B cell (primary cell): ENCODE measurements around the gene NEUROD4. TPM values are rescaled to one million over a fixed set of nuclear protein-coding genes. Genes with fewer than 3 reads are reported as not detected.
A peak's percentile ranks its signal among the peaks of the same experiment; 100 is the strongest.

Source experiments
- ATAC-seq: fragments of 200-7000 bp; cut with Tn5 transposase; one replicate; pipeline ENCODE4 v1.10.0; 2021; ENCODE audit warnings: low read depth, mild to moderate bottlenecking, moderate number of reproducible peaks, moderate library complexity
- CTCF ChIA-PET: fragments of 350-600 bp; sonication (Branson Sonifier 250); formaldehyde crosslinking; loops from one replicate; lab custom pipeline; 2021; ENCODE audit warnings: antibody characterized with exemption, inconsistent platforms; lab: Charles Lee
- POLR2A ChIA-PET: fragments of 350-600 bp; sonication (Branson Sonifier 250); formaldehyde crosslinking; loops from one replicate; lab custom pipeline; 2021; ENCODE audit warnings: antibody characterized with exemption; lab: Charles Lee
- DNase-seq: peaks from one replicate; pipeline ENCODE4 v3.0.0; 2013
- H2AFZ ChIP-seq: 2 replicates; pipeline ENCODE4 v1.6.1; 2012; ENCODE audit warnings: mild to moderate bottlenecking, low read depth, low read length; ENCODE audit not compliant: insufficient read depth, poor library complexity, severe bottlenecking
- H3K27ac ChIP-seq, 2 donors: 1 replicate in 1 of 2; 2 replicates in 1 of 2; pipeline ENCODE4 v1.5.1; 2012 to 2013; ENCODE audit warnings: low read length in 2 of 2, mild to moderate bottlenecking in 2 of 2, moderate library complexity in 1 of 2
- H3K27me3 ChIP-seq, 4 experiments: fragments of 200-600 bp in 1 of 4; sonication (generic) in 1 of 4; replicated peaks in 1 of 4; 1 replicate in 2 of 4; 2 replicates in 2 of 4; pipeline versions ENCODE4 v1.6.1 to v1.7.0; 2013 to 2016; ENCODE audit warnings: low read length in 3 of 4, mild to moderate bottlenecking in 2 of 4, mixed read lengths in 1 of 4, moderate library complexity in 1 of 4; ENCODE audit not compliant: insufficient read depth in 4 of 4, control insufficient read depth in 3 of 4; ENCODE audit errors: control extremely low read depth in 1 of 4
- H3K36me3 ChIP-seq, 2 experiments: replicated peaks in 1 of 2; 1 replicate in 1 of 2; 2 replicates in 1 of 2; pipeline versions ENCODE4 v1.6.1 to v1.7.1; 2013; ENCODE audit warnings: low read length in 1 of 2; ENCODE audit not compliant: insufficient read depth in 2 of 2, control insufficient read depth in 1 of 2; ENCODE audit errors: control extremely low read depth in 1 of 2, extremely low read depth in 1 of 2
- H3K4me1 ChIP-seq, 2 donors: fragments of 200-600 bp in 1 of 2; sonication (generic) in 1 of 2; 1 replicate in 1 of 2; 2 replicates in 1 of 2; pipeline versions ENCODE4 v1.5.1 to v1.6.1; 2013 to 2017; ENCODE audit warnings: low read length in 2 of 2; ENCODE audit not compliant: control insufficient read depth in 2 of 2, insufficient read depth in 2 of 2
- H3K4me2 ChIP-seq: replicated peaks from 2 replicates; pipeline ENCODE3; 2012; ENCODE audit warnings: mild to moderate bottlenecking, low read depth, low read length; ENCODE audit not compliant: poor library complexity, severe bottlenecking
- H3K4me3 ChIP-seq, 5 experiments: fragments of 200-600 bp in 1 of 5; sonication (generic) in 1 of 5; 1 replicate in 3 of 5; 2 replicates in 2 of 5; pipeline versions ENCODE4 v1.5.1 to v1.7.0; 2011 to 2016; ENCODE audit warnings: low read length in 4 of 5, mild to moderate bottlenecking in 4 of 5, low read depth in 2 of 5, control low read depth in 1 of 5, moderate library complexity in 1 of 5; ENCODE audit not compliant: insufficient read depth in 1 of 5; ENCODE audit errors: control extremely low read depth in 1 of 5, extremely low read depth in 1 of 5
- H3K79me2 ChIP-seq: fragments of 200-600 bp; sonication (generic); one replicate; pipeline ENCODE4 v1.6.0; 2016; ENCODE audit warnings: low read length; ENCODE audit not compliant: control insufficient read depth, insufficient read depth
- H3K9ac ChIP-seq: fragments of 200-600 bp; sonication (generic); 2 replicates; pipeline ENCODE4 v1.6.1; 2017; ENCODE audit warnings: mild to moderate bottlenecking, low read length, moderate library complexity
- H3K9me3 ChIP-seq, 3 donors: one replicate each; pipeline versions ENCODE4 v1.6.1 to v1.7.1; 2013; ENCODE audit warnings: low read length in 2 of 3; ENCODE audit not compliant: control insufficient read depth in 2 of 3, insufficient read depth in 1 of 3; ENCODE audit errors: control extremely low read depth in 1 of 3
- H4K20me1 ChIP-seq: 2 replicates; pipeline ENCODE4 v1.6.0; 2012; ENCODE audit warnings: mild to moderate bottlenecking, low read length; ENCODE audit not compliant: insufficient read depth, control insufficient read depth, poor library complexity, severe bottlenecking
- H3K27ac Mint-ChIP-seq: one replicate; pipeline ENCODE4 v1.8.0; 2021; ENCODE audit warnings: mixed read lengths
- H3K27me3 Mint-ChIP-seq: one replicate; pipeline ENCODE4 v1.8.0; 2021; ENCODE audit warnings: mixed read lengths
- H3K4me1 Mint-ChIP-seq: one replicate; pipeline ENCODE4 v1.8.0; 2021; ENCODE audit warnings: mixed read lengths
- H3K4me3 Mint-ChIP-seq: one replicate; pipeline ENCODE4 v1.8.0; 2021; ENCODE audit warnings: mixed read lengths
- H3K9me3 Mint-ChIP-seq: one replicate; pipeline ENCODE4 v1.8.0; 2022; ENCODE audit warnings: mixed read lengths; ENCODE audit not compliant: insufficient read depth
- EZH2 ChIP-seq: IDR thresholded peaks from 2 replicates; pipeline ENCODE4 v1.6.1; 2012; ENCODE audit warnings: borderline replicate concordance, low read depth, mild to moderate bottlenecking, moderate library complexity, low read length; ENCODE audit not compliant: insufficient read depth, poor library complexity, severe bottlenecking
- WGBS: methylation state at CpG from one replicate; pipeline ENCODE4 v1.1.5; 2013; ENCODE audit warnings: missing lambda C conversion rate; ENCODE audit not compliant: insufficient coverage; 5-methylcytosine and 5-hydroxymethylcytosine counted together
- intact Hi-C: fragments of 100-400 bp; cut with micrococcal nuclease; formaldehyde crosslinking; loops from one replicate; pipeline ENCODE4 v1.10.0; 2022
- polyA plus RNA-seq: library from polyadenylated mRNA; depleted of rRNA; stranded (reverse); fragments of >200 nt; gene quantifications from 2 replicates; pipeline ENCODE4 v1.2.3, GENCODE V29; 2012
- total RNA-seq, 2 donors: library from RNA; stranded (reverse); fragments of 120-200 nt in 1 of 2; gene quantifications; 1 replicate in 1 of 2; 2 replicates in 1 of 2; pipeline versions ENCODE4 v1.2.3 to v1.2.4, GENCODE V29; 2013 to 2022
- TF ChIP-seq, protein P1 (sequence below): fragments of 200-600 bp; IDR thresholded peaks from one replicate; pipeline ENCODE4 v1.8.0; 2022; ENCODE audit warnings: antibody characterized with exemption, mild to moderate bottlenecking

The NEUROD4 gene
- total and polyA plus RNA-seq, 2 donors (not counting 1 experiment from before 2014, with no cell fraction given) = not detected

DNA sequence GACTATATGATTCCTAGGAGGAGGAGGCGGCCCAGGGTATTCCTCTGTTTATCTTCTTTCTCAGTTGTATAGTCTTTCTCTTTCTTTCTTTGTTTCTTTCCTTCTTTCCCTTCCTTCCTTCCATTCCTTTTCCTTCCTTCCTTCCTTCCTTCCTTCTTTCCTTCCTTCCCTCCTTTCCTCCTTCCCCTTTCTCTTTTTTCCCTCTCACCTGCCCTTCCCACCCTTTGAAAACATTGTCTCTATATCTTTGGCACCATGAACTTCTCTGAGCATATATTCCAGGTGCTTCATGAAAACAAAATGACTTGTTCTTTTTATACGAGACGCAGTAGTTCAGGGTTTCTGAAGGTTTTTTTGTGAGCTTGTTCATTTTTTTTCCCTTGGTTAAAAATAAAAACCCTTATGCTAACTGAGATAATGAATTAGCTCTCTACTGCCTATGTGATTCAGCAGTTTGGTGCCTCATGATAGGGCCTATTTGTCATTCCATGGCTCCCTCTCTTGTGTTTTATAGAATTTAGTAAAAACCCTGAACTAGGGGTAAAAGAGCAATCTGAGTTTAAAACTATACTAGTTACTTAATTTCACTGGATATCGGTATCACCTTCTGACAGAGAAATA lies 32.1 kb upstream of the NEUROD4 start:
- intact Hi-C loops = no loop called here
- Mint-ChIP-seq H3K4me1 (peaks cover 77% of the 10 kb centered on the region), H3K4me3 (no peak overlapping the region), H3K9me3 (no peaks in the 10 kb centered on the region), H3K27ac (no peak overlapping the region), H3K27me3 (no peaks in the 10 kb centered on the region)
- no peaks in the 10 kb centered on the region for H3K36me3 ChIP-seq
- no peak overlapping the region for H3K9ac ChIP-seq
- ChIA-PET CTCF (interaction anchor here (1.1 to 2.0 kb wide), 3 partner anchors 29 to 85 kb away, joined by 4 to 13 read pairs (median 5); no protein-coding TSS in a partner anchor), POLR2A (no interaction called here)
- WGBS = no CpG with 5 or more reads among the region's 4 CpGs
- no peak for TF ChIP-seq EZH2
- TF ChIP-seq, protein P1, sequence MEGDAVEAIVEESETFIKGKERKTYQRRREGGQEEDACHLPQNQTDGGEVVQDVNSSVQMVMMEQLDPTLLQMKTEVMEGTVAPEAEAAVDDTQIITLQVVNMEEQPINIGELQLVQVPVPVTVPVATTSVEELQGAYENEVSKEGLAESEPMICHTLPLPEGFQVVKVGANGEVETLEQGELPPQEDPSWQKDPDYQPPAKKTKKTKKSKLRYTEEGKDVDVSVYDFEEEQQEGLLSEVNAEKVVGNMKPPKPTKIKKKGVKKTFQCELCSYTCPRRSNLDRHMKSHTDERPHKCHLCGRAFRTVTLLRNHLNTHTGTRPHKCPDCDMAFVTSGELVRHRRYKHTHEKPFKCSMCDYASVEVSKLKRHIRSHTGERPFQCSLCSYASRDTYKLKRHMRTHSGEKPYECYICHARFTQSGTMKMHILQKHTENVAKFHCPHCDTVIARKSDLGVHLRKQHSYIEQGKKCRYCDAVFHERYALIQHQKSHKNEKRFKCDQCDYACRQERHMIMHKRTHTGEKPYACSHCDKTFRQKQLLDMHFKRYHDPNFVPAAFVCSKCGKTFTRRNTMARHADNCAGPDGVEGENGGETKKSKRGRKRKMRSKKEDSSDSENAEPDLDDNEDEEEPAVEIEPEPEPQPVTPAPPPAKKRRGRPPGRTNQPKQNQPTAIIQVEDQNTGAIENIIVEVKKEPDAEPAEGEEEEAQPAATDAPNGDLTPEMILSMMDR = no peak
- no peak overlapping the region for H3K4me2 ChIP-seq
- no peaks in the 10 kb centered on the region for H4K20me1 ChIP-seq
- peaks cover 20% of the 10 kb centered on the region for H3K79me2 ChIP-seq
- ATAC-seq = no peak
- peak overlapping the region in 1 of 2 donors; percentile 23 for H3K27ac ChIP-seq
- no peak overlapping the region for H3K4me3 ChIP-seq
- no peak for DNase-seq
- H3K9me3 ChIP-seq = no peaks in the 10 kb centered on the region
- peaks cover 64 to 65% of the 10 kb centered on the region in 2 donors for H3K4me1 ChIP-seq
- H2AFZ ChIP-seq = peak overlapping the region; percentile 20
- no peaks in the 10 kb centered on the region for H3K27me3 ChIP-seq

DNA sequence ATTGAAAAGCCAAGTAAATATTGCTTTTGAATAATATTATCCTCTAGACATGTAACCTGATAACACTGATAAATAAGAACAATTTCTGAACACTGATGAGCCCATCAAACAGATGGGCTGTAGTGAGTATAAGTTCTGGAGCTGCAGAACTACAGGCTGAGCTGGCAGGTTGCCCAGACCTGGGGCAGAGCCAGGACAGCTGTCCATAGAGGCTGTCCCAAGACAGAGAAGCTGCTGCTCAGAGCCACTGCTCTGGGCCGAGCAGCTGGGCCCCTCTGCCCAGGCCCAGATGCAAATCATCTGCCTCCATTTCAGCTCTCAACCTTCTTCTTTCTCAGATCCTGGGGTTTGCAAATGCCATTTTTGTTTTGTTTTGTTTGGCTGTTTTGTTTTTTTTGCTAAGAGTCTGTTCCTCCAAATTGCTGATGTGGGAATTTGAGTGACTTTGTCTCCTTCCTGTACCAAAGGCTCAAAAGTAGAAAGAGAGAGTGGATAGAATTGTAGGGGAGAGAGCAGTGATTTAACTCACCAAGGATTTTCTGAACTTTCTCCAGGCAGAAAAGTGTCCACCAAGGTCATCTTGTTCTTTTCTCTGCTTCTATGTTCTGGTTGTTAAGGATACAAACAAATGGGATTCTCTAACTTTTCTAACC lies 31.2 kb upstream of the NEUROD4 start:
- Histone ChIP-seq H3K27ac (peak overlapping the region; percentile 19 to 89), H3K36me3 (no peaks in the 10 kb centered on the region), H3K4me3 (no peak overlapping the region), H3K27me3 (no peaks in the 10 kb centered on the region), H3K9ac (no peak overlapping the region), H3K9me3 (no peaks in the 10 kb centered on the region), H3K4me2 (peak overlapping the region; percentile 26), H3K79me2 (peaks cover 12% of the 10 kb centered on the region), H4K20me1 (no peaks in the 10 kb centered on the region), H2AFZ (peak overlapping the region; percentile 66), H3K4me1 (peaks cover 59 to 62% of the 10 kb centered on the region in 2 donors)
- peak; percentile 23 for DNase-seq
- TF ChIP-seq EZH2 = no peak
- TF ChIP-seq, protein P1 = no peak
- no peak for ATAC-seq
- CTCF ChIA-PET = interaction anchor here (1.1 to 2.0 kb wide), 3 partner anchors 30 to 84 kb away, joined by 4 to 13 read pairs (median 5); no protein-coding TSS in a partner anchor
- POLR2A ChIA-PET = no interaction called here
- Mint-ChIP-seq H3K9me3 (no peaks in the 10 kb centered on the region), H3K27me3 (no peaks in the 10 kb centered on the region), H3K4me1 (peaks cover 73% of the 10 kb centered on the region), H3K4me3 (peak overlapping the region; percentile 23), H3K27ac (peak overlapping the region; percentile 86)
- no CpG with 5 or more reads among the region's 1 CpG for WGBS
- intact Hi-C loops = no loop called here
